Panc1 (cell line): ENCODE data around the gene SMARCA1. TPM values are rescaled to one million over a fixed set of nuclear protein-coding genes. Genes with fewer than 3 reads are reported as not detected.

Experiments
- ATAC-seq: fragments of 200-7000 bp; cut with Tn5 transposase; 2 replicates; pipeline ENCODE4 v1.9.1; 2020; ENCODE audit warnings: mild to moderate bottlenecking, moderate library complexity
- BruUV-seq: library from RNA; stranded (reverse); fragments of 400-500 nt; replicated peaks from 2 replicates; lab custom pipeline; 2021; lab: Mats Ljungman, UMichigan
- CTCF ChIA-PET: fragments of 300-600 bp; sonication (Branson Sonifier 250); formaldehyde crosslinking; loops from one replicate; lab custom pipeline; 2022; ENCODE audit warnings: antibody characterized with exemption; lab: Charles Lee
- POLR2A ChIA-PET: fragments of 300-600 bp; sonication (Branson Sonifier 250); formaldehyde crosslinking; loops from one replicate; lab custom pipeline; 2022; ENCODE audit warnings: antibody characterized with exemption; lab: Charles Lee
- DNase-seq: peaks from one replicate; pipeline ENCODE4 v3.0.0-alpha.2; 2010; ENCODE audit warnings: low read depth, low spot score
- H3K27ac ChIP-seq: 2 replicates; pipeline ENCODE4 v1.5.1; 2011; ENCODE audit warnings: mild to moderate bottlenecking, low read length, inconsistent platforms
- H3K27me3 ChIP-seq: fragments of 200-500 bp; sonication (Bioruptor generic); 2 replicates; pipeline ENCODE4 v1.6.0; 2014; ENCODE audit warnings: low read length, inconsistent platforms; ENCODE audit not compliant: control insufficient read depth, insufficient read depth
- H3K36me3 ChIP-seq: fragments of 200-500 bp; sonication (Bioruptor generic); 2 replicates; pipeline ENCODE4 v1.5.1; 2014; ENCODE audit warnings: inconsistent platforms, mild to moderate bottlenecking, low read length, moderate library complexity; ENCODE audit not compliant: control insufficient read depth, insufficient read depth
- H3K4me1 ChIP-seq: 2 replicates; pipeline ENCODE4 v1.5.1; 2011; ENCODE audit warnings: inconsistent platforms, mild to moderate bottlenecking, low read length, moderate library complexity; ENCODE audit not compliant: control insufficient read depth, insufficient read depth
- H3K4me3 ChIP-seq, 2 experiments: 2 replicates each; pipeline ENCODE4 v1.5.1; 2011 to 2012; ENCODE audit warnings: low read depth in 2 of 2, low read length in 2 of 2, mild to moderate bottlenecking in 2 of 2, inconsistent platforms in 1 of 2, moderate library complexity in 1 of 2
- H3K9me3 ChIP-seq: fragments of 200-500 bp; sonication (Bioruptor generic); 2 replicates; pipeline ENCODE4 v1.5.1; 2014; ENCODE audit warnings: low read depth, mild to moderate bottlenecking, inconsistent platforms, low read length, moderate library complexity; ENCODE audit not compliant: control insufficient read depth, insufficient read depth
- POLR2AphosphoS5 ChIP-seq: IDR thresholded peaks from 2 replicates; pipeline ENCODE4 v1.6.1; 2012; ENCODE audit warnings: mild to moderate bottlenecking, low read depth, low read length, moderate library complexity
- SIN3A ChIP-seq: IDR thresholded peaks from 2 replicates; pipeline ENCODE4 v1.6.1; 2012; ENCODE audit warnings: low read depth, mild to moderate bottlenecking, low read length, moderate library complexity, borderline replicate concordance; ENCODE audit not compliant: insufficient read depth
- TCF7L2 ChIP-seq: IDR thresholded peaks from 2 replicates; pipeline ENCODE4 v1.6.1; 2011; ENCODE audit warnings: mild to moderate bottlenecking, low read depth, low read length, inconsistent platforms
- in situ Hi-C: cut with HindIII; loops from 2 replicates; pipeline ENCODE4 v1.10.0; 2016; ENCODE audit warnings: low sequenced_read_pairs, low pct_unique_long_range_greater_than_20kb
- intact Hi-C: fragments of 100-400 bp; cut with micrococcal nuclease; formaldehyde crosslinking; loops from one replicate; pipeline ENCODE4 v1.10.0; 2022; ENCODE audit not compliant: unreplicated experiment
- total RNA-seq: library from RNA; stranded (reverse); gene quantifications from one replicate; pipeline ENCODE4 v1.2.1, GENCODE V29; 2021; ENCODE audit not compliant: unreplicated experiment
- TF ChIP-seq, protein P1 (sequence below), 2 experiments: IDR thresholded peaks; 2 replicates each; pipeline ENCODE4 v1.6.1; 2011 to 2012; ENCODE audit warnings: low read depth in 2 of 2, control low read depth in 1 of 2, low read length in 1 of 2, mild to moderate bottlenecking in 1 of 2, moderate library complexity in 1 of 2; ENCODE audit not compliant: insufficient read depth in 1 of 2
- TF ChIP-seq, protein P2 (sequence below): fragments of 450-650 bp; IDR thresholded peaks from 2 replicates; pipeline ENCODE4 v1.5.1; 2017; ENCODE audit warnings: mild to moderate bottlenecking

The SMARCA1 gene
- total RNA-seq, 1 experiment from 2014 or later: 130 TPM

DNA sequence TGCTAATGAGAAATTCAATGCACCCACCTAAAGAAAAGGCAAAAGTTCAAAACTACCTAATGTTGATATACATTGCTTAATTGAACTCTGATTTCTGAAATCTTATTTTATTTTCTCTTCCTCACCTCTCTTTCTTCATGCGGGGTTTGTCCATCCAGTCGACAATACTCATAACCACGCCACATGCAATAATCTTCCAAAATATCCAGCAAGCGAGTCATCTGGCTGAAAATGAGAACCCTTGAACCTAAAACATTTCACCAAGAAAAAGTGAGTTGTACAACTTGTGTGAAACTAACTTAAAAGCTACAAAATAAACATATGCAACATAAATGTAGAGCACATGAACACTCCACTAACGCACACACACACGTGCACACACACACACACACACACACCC lies 26.7 kb downstream of the SMARCA1 start:
- ChIA-PET CTCF (no interaction called here), POLR2A (no interaction called here)
- no peak for DNase-seq
- no peak for TF ChIP-seq TCF7L2
- TF ChIP-seq POLR2AphosphoS5: no peak
- TF ChIP-seq, protein P1, sequence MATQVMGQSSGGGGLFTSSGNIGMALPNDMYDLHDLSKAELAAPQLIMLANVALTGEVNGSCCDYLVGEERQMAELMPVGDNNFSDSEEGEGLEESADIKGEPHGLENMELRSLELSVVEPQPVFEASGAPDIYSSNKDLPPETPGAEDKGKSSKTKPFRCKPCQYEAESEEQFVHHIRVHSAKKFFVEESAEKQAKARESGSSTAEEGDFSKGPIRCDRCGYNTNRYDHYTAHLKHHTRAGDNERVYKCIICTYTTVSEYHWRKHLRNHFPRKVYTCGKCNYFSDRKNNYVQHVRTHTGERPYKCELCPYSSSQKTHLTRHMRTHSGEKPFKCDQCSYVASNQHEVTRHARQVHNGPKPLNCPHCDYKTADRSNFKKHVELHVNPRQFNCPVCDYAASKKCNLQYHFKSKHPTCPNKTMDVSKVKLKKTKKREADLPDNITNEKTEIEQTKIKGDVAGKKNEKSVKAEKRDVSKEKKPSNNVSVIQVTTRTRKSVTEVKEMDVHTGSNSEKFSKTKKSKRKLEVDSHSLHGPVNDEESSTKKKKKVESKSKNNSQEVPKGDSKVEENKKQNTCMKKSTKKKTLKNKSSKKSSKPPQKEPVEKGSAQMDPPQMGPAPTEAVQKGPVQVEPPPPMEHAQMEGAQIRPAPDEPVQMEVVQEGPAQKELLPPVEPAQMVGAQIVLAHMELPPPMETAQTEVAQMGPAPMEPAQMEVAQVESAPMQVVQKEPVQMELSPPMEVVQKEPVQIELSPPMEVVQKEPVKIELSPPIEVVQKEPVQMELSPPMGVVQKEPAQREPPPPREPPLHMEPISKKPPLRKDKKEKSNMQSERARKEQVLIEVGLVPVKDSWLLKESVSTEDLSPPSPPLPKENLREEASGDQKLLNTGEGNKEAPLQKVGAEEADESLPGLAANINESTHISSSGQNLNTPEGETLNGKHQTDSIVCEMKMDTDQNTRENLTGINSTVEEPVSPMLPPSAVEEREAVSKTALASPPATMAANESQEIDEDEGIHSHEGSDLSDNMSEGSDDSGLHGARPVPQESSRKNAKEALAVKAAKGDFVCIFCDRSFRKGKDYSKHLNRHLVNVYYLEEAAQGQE (IDR thresholded peaks at IDR 0.05; ENCODE audit: insufficient read depth in 1 of 2, low read depth in 2 of 2, low read length in 1 of 2): no peak
- no peak for TF ChIP-seq SIN3A
- TF ChIP-seq, protein P2, sequence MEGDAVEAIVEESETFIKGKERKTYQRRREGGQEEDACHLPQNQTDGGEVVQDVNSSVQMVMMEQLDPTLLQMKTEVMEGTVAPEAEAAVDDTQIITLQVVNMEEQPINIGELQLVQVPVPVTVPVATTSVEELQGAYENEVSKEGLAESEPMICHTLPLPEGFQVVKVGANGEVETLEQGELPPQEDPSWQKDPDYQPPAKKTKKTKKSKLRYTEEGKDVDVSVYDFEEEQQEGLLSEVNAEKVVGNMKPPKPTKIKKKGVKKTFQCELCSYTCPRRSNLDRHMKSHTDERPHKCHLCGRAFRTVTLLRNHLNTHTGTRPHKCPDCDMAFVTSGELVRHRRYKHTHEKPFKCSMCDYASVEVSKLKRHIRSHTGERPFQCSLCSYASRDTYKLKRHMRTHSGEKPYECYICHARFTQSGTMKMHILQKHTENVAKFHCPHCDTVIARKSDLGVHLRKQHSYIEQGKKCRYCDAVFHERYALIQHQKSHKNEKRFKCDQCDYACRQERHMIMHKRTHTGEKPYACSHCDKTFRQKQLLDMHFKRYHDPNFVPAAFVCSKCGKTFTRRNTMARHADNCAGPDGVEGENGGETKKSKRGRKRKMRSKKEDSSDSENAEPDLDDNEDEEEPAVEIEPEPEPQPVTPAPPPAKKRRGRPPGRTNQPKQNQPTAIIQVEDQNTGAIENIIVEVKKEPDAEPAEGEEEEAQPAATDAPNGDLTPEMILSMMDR: no peak
- intact Hi-C loops (no loop called here), in situ Hi-C loops (no loop called here)
- Histone ChIP-seq H3K27ac (no peak overlapping the region), H3K9me3 (no peaks in the 10 kb centered on the region), H3K4me3 (no peak overlapping the region), H3K36me3 (peaks cover 44% of the 10 kb centered on the region), H3K4me1 (0 out of 2 replicates have a peak, but pooled peaks cover 3% of the 10 kb centered on the region), H3K27me3 (no peaks in the 10 kb centered on the region)
- ATAC-seq: no peak
- no TSS peak for BruUV-seq

DNA sequence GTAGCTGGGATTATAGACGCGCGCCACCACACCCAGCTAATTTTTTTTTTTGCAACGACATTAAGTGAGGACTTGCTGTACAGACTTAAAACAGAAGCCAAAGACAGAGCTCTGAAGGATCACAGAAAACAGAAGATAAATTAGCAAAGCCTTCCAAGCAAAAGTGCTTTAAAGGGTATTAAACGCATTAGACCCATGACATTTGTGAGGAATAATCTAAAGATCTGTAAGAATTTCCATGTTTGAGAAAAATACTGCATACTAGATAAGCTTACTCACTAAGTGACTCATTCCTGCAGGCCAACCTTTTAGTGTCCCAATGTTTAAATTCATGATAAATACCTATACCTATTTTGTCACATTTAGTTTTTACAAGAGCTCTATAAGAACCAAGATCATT lies 27.4 kb downstream of the SMARCA1 start:
- Histone ChIP-seq H3K27me3 (no peaks in the 10 kb centered on the region), H3K4me3 (no peak overlapping the region), H3K36me3 (peaks cover 50% of the 10 kb centered on the region), H3K27ac (no peak overlapping the region), H3K4me1 (0 out of 2 replicates have a peak, but pooled peaks cover 3% of the 10 kb centered on the region), H3K9me3 (no peaks in the 10 kb centered on the region)
- ChIA-PET CTCF (no interaction called here), POLR2A (no interaction called here)
- in situ Hi-C loops (no loop called here), intact Hi-C loops (no loop called here)
- no peak for ATAC-seq
- DNase-seq: no peak
- TF ChIP-seq POLR2AphosphoS5 (no peak), SIN3A (no peak), TCF7L2 (no peak)
- TF ChIP-seq, protein P1 (IDR thresholded peaks at IDR 0.05; ENCODE audit: insufficient read depth in 1 of 2, low read depth in 2 of 2, low read length in 1 of 2): no peak
- TF ChIP-seq, protein P2: no peak
- no TSS peak for BruUV-seq
